Sigmoid colon (tissue), 4 donors: ENCODE data around the gene MAPKAPK5.

ENCODE experiments used
- CTCF ChIP-seq, 4 experiments: fragments of 450-650 bp in 3 of 4; fragments of 200-600 bp in 1 of 4; IDR thresholded peaks; one replicate each; pipeline ENCODE4 v1.5.1; 2016 to 2019; ENCODE audit warnings: antibody characterized with exemption in 4 of 4, mild to moderate bottlenecking in 3 of 4, moderate library complexity in 2 of 4
- EP300 ChIP-seq, 4 donors: sonication (generic); formaldehyde crosslinking; IDR thresholded peaks; one replicate each; pipeline ENCODE4 v1.6.1; 2017; ENCODE audit warnings: antibody characterized with exemption in 4 of 4

GRCh38 chr12:111823891-111824290 lies 18.1 kb upstream of the MAPKAPK5 start:
- TF ChIP-seq EP300 (IDR thresholded peaks at IDR 0.05) (no peak), CTCF (IDR thresholded peaks at IDR 0.05) (no peak)
